ENCODE data around the gene ATG2A. TPM values are rescaled to one million over a fixed set of nuclear protein-coding genes. Genes with fewer than 3 reads are reported as not detected.

Gene ATG2A
- total and polyA plus RNA-seq, 7 experiments from 2014 or later = 3.4 to 105 (median 33.5) TPM

DNA sequence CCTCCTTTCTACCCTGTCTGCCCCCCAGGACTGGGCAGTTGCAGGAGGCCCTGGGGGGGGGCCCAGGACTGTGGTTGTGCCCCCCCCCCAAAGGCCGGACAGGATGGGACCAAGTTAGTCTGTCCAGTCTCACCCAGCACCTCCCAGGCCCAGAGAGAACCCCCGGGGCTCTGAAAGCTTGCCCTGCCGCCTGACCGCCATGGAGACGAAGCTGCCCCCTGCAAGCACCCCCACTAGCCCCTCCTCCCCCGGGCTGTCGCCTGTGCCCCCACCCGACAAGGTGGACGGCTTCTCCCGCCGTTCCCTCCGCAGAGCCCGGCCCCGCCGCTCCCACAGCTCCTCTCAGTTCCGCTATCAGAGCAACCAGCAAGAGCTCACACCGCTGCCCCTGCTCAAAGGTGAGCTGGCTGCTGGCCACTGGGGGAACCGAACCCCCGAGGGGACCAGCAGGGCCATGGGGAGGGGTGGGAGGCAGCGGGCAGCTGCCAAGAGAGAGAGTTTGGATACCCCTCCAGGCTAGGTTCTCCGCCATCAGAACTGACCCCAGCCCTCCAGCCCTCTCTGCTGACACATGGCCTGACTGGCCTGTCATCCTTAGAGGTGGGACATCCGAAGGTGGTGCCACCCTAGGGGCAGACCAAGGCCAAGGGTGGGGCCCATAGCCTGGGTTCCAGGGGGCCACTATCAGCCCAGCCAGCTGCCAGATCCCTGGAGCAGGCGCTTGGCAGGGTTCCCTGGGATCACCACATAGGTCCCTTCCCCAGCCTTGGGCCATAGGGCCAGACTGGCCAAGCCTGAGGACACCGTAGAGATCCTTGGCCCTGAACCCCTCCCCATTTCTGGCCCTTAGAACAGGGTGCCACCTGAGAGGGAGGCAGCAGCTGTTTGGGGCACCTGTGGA lies 8.8 kb upstream of the ATG2A start:
- DNase-seq (no peak), ATAC-seq (no peak)
- ChIA-PET POLR2A (interaction anchor here (0.7 to 2.0 kb wide), 2 partner anchors 147 to 255 kb away, joined by 3 to 10 read pairs; partner anchors contain the start of genes CAPN1 and SF1), CTCF (interaction anchor here (0.7 kb wide), 1 partner anchor 88 kb away, joined by 3 read pairs; the partner anchor contains the start of gene ARL2)
- no peaks in the 10 kb centered on the region for H3K27me3 ChIP-seq (ENCODE audit: control insufficient read depth in 2 of 2, insufficient read depth in 2 of 2, low read length in 2 of 2)
- no peaks in the 10 kb centered on the region for H3K9me3 ChIP-seq (ENCODE audit: control insufficient read depth in 2 of 3, low read length in 3 of 3)
- intact Hi-C loops (cut with micrococcal nuclease) = loop anchor here in 1 of 2 donors (2.0 kb wide), 1 partner anchor 47 kb away; the partner anchor contains the start of gene EHD1
- H3K27ac ChIP-seq (ENCODE audit: low read depth, low read length) = no peak overlapping the region
- no peak overlapping the region for H3K4me3 ChIP-seq (ENCODE audit: low read length)
- peaks cover 0 to 13% (median 0%) of the 10 kb centered on the region in 3 experiments for H3K36me3 ChIP-seq (ENCODE audit: control insufficient read depth in 2 of 3, insufficient read depth in 3 of 3, low read length in 3 of 3)
- no peaks in the 10 kb centered on the region for H3K9me3 Mint-ChIP-seq
- H3K4me1 Mint-ChIP-seq = peaks cover 9 to 24% (median 14%) of the 10 kb centered on the region in 7 donors
- H3K27me3 Mint-ChIP-seq = no peaks in the 10 kb centered on the region
- H3K4me3 Mint-ChIP-seq = peak overlapping the region in 9 of 10 donors; percentile 83 to 99 (median 92)
- H3K36me3 Mint-ChIP-seq = peaks cover 0 to 21% (median 7%) of the 10 kb centered on the region in 5 donors
- H3K4me1 ChIP-seq (ENCODE audit: control insufficient read depth in 2 of 2, insufficient read depth in 2 of 2, low read length in 2 of 2) = peaks cover 11 to 15% of the 10 kb centered on the region in 2 donors
- peak overlapping the region in 5 of 9 donors; percentile 19 to 97 (median 72) for H3K27ac Mint-ChIP-seq

DNA sequence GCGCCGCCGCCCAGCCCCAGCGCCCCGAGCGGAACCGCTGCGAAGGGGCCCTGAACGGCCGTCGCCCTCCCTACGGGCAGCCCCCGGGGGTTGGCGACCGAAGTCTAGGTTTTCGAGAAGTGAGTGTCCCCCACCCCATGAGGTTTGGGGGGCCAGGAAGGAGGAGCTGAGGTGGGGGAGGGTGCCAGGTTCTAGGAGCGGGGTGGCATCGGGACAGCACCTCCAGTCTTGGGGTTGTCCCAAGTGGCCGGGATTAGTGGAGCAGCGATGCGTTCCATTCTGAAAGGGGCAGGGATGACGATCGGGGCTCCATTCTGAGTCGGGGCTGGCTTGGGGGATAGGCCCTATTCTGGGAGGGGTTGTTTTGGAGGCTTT lies 7.9 kb upstream of the ATG2A start:
- H3K9me3 Mint-ChIP-seq = no peaks in the 10 kb centered on the region
- H3K36me3 Mint-ChIP-seq = peaks cover 0 to 14% (median 3%) of the 10 kb centered on the region in 5 donors
- no peak for ATAC-seq
- H3K4me3 ChIP-seq (ENCODE audit: low read length) = peak overlapping the region; percentile 67
- H3K9me3 ChIP-seq (ENCODE audit: control insufficient read depth in 2 of 3, low read length in 3 of 3) = no peaks in the 10 kb centered on the region
- H3K36me3 ChIP-seq (ENCODE audit: control insufficient read depth in 2 of 3, insufficient read depth in 3 of 3, low read length in 3 of 3) = peaks cover 0 to 6% (median 0%) of the 10 kb centered on the region in 3 experiments
- H3K4me1 ChIP-seq (ENCODE audit: control insufficient read depth in 2 of 2, insufficient read depth in 2 of 2, low read length in 2 of 2) = peaks cover 11 to 15% of the 10 kb centered on the region in 2 donors
- CTCF ChIA-PET = interaction anchor here (0.6 to 0.9 kb wide), 2 partner anchors 43 to 76 kb away, joined by 3 read pairs; no protein-coding TSS in a partner anchor
- no peaks in the 10 kb centered on the region for H3K27me3 Mint-ChIP-seq
- H3K27me3 ChIP-seq (ENCODE audit: control insufficient read depth in 2 of 2, insufficient read depth in 2 of 2, low read length in 2 of 2) = no peaks in the 10 kb centered on the region
- H3K4me3 Mint-ChIP-seq = peak overlapping the region; percentile 83 to 99 (median 92)
- peak overlapping the region; percentile 81 for H3K27ac ChIP-seq (ENCODE audit: low read depth, low read length)
- H3K27ac Mint-ChIP-seq = peak overlapping the region in 8 of 9 donors; percentile 19 to 97 (median 70)
- peaks cover 9 to 24% (median 14%) of the 10 kb centered on the region in 7 donors for H3K4me1 Mint-ChIP-seq
- POLR2A ChIA-PET = interaction anchor here (0.5 to 2.0 kb wide), 7 partner anchors 10 to 146 kb away, joined by 3 to 17 read pairs (median 4); partner anchors contain the start of genes ARL2, EHD1 and SF1
- intact Hi-C loops (cut with micrococcal nuclease) = loop anchor here (1.0 to 5.0 kb wide), 15 partner anchors 9 to 1342 kb away; partner anchors contain the start of genes CDCA5 (in 2 of the 2), EHD1 (in 2 of the 2), SAC3D1 (in 2 of the 2) and SNX15 (in 2 of the 2)
- no peak for DNase-seq

DNA sequence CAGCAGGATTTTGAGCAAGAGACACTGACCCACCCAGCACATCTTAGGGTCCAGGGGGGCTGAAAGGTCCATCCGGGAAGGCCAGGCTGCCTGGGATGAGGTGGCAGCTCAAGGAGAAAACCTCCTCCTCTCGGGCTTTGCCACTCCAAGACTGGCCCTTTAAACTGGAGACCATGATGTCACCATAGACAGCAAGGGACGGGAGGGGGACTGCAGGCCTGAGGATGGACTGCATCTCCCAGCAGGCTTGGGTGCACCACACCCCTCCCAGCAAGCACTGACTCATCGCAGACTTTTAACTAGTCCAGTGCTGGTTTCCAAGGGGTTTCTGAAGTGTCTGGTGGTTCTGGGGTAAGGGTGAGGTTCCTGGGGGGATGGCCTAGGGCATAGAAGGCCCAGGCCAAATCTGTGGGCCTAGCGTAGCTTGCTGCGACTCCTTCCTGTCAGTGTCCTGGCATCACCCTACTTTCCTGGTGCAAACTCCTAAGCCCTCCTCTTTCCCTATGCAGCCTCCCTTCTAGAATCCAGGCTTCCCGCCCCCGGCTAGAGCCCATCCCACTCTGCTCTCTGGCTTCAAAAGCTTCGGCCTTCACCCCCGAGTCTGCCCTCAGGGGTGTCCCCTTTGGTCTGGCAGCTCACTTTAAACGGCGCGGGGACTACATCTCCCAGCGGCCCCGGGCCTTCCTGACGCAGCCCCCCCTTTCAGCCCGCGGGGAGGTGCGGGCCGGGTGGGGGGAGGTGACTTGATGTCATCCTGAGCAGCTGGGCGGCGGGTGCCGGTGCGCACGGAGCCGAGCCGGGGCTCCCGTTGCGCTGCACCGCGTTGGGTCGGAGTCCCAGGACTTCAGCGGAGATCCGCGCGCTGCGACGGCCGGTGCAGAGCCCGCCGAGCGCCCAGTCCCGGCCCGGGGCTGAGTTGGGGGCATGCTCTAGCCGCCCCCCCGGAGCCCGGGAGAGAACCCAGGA lies 7.2 kb upstream of the ATG2A start, which contains the start of gene PPP2R5B:
Gene PPP2R5B, plus strand, starts transcription at position 746 of the 966 bp plus-strand sequence. CDS start 1,046 bp downstream, outside the sequence.
- peak within 1 kb of the TSS; percentile 95 to 100 (median 98) for H3K27ac Mint-ChIP-seq
- peak within 1 kb of the TSS; percentile 67 for H3K4me3 ChIP-seq (ENCODE audit: low read length)
- CTCF ChIA-PET = interaction anchor here (0.5 to 0.9 kb wide), 3 partner anchors 42 to 235 kb away, joined by 3 to 6 read pairs (median 3); no protein-coding TSS in a partner anchor

DNA sequence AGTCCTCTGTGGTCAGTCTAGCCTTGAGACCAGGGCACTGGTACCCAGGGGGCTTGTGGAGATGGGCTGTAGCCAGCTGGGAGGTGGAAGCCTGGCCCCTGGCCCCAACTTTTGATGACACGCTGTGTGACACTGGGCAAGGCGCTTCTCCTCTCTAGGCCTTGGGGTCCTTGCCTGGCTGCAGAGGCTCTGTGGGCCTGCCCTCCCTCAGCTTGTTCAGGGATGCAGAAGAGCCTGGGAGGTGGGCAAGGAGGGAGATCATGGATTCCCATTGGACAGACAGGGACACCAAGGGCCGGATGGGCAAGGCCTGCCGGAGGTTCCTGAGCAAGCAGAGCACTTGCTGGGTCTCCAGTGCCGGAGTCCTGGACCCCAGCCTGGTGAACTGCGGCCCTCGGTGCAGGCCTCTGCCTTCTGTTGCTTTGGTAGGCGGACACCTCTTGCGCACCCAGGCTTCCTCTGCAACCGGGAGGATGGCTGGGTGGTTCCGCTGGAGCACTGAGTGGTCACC lies 6.2 kb upstream of the ATG2A start:
- Histone ChIP-seq H3K4me1 (ENCODE audit: control insufficient read depth in 2 of 2, insufficient read depth in 2 of 2, low read length in 2 of 2) (peaks cover 11 to 15% of the 10 kb centered on the region in 2 donors), H3K27ac (ENCODE audit: low read depth, low read length) (peak overlapping the region; percentile 81), H3K9me3 (ENCODE audit: control insufficient read depth in 2 of 3, low read length in 3 of 3) (no peaks in the 10 kb centered on the region), H3K36me3 (ENCODE audit: control insufficient read depth in 2 of 3, insufficient read depth in 3 of 3, low read length in 3 of 3) (no peaks in the 10 kb centered on the region), H3K4me3 (ENCODE audit: low read length) (no peak overlapping the region), H3K27me3 (ENCODE audit: control insufficient read depth in 2 of 2, insufficient read depth in 2 of 2, low read length in 2 of 2) (no peaks in the 10 kb centered on the region)
- peaks cover 0 to 10% (median 0%) of the 10 kb centered on the region in 5 donors for H3K36me3 Mint-ChIP-seq
- no peaks in the 10 kb centered on the region for H3K9me3 Mint-ChIP-seq
- ChIA-PET POLR2A (interaction anchor here (1.1 to 2.0 kb wide), 4 partner anchors 8 to 144 kb away, joined by 4 to 17 read pairs (median 8); partner anchors contain the start of gene SF1), CTCF (interaction anchor here (0.8 kb wide), 1 partner anchor 212 kb away, joined by 3 read pairs; no protein-coding TSS in a partner anchor)
- peak overlapping the region in 4 of 10 donors; percentile 16 to 95 (median 60) for H3K4me3 Mint-ChIP-seq
- DNase-seq (no peak), ATAC-seq (no peak)
- H3K27me3 Mint-ChIP-seq = no peaks in the 10 kb centered on the region
- peaks cover 9 to 25% (median 15%) of the 10 kb centered on the region in 7 donors for H3K4me1 Mint-ChIP-seq
- intact Hi-C loops (cut with micrococcal nuclease) = loop anchor here (5.0 kb wide), 2 partner anchors 119 to 1344 kb away; partner anchors contain the start of genes RAB1B (in 1 of the 2) and SAC3D1 (in 1 of the 2)
- H3K27ac Mint-ChIP-seq = peak overlapping the region in 4 of 9 donors; percentile 51 to 100 (median 84)

More for the DNA sequence above, 7.2 kb upstream of the ATG2A start, which contains the start of gene PPP2R5B:
- Mint-ChIP-seq H3K36me3 (peaks cover 0 to 11% (median 0%) of the 10 kb centered on the region in 5 donors), H3K4me3 (peak within 1 kb of the TSS; percentile 89 to 99 (median 96)), H3K9me3 (no peaks in the 10 kb centered on the region), H3K27me3 (no peaks in the 10 kb centered on the region), H3K4me1 (peaks cover 9 to 24% (median 14%) of the 10 kb centered on the region in 7 donors)
- H3K36me3 ChIP-seq (ENCODE audit: control insufficient read depth in 2 of 3, insufficient read depth in 3 of 3, low read length in 3 of 3) = peaks cover 0 to 3% (median 0%) of the 10 kb centered on the region in 3 experiments
- POLR2A ChIA-PET = interaction anchor here (0.5 to 2.0 kb wide), 11 partner anchors 9 to 145 kb away, joined by 3 to 17 read pairs (median 4); partner anchors contain the start of genes ARL2, EHD1 and SF1
- peak within 1 kb of the TSS; percentile 81 for H3K27ac ChIP-seq (ENCODE audit: low read depth, low read length)
- intact Hi-C loops (cut with micrococcal nuclease) = loop anchor here (1.0 to 5.0 kb wide), 15 partner anchors 8 to 1343 kb away; partner anchors contain the start of genes CDCA5 (in 2 of the 2), EHD1 (in 2 of the 2), SAC3D1 (in 2 of the 2) and SNX15 (in 2 of the 2)
- H3K4me1 ChIP-seq (ENCODE audit: control insufficient read depth in 2 of 2, insufficient read depth in 2 of 2, low read length in 2 of 2) = peaks cover 11 to 15% of the 10 kb centered on the region in 2 donors
- no peaks in the 10 kb centered on the region for H3K27me3 ChIP-seq (ENCODE audit: control insufficient read depth in 2 of 2, insufficient read depth in 2 of 2, low read length in 2 of 2)
- DNase-seq (peak; percentile 79 to 92 (median 89)), ATAC-seq (peak; percentile 95)
- H3K9me3 ChIP-seq (ENCODE audit: control insufficient read depth in 2 of 3, low read length in 3 of 3) = no peaks in the 10 kb centered on the region

DNA sequence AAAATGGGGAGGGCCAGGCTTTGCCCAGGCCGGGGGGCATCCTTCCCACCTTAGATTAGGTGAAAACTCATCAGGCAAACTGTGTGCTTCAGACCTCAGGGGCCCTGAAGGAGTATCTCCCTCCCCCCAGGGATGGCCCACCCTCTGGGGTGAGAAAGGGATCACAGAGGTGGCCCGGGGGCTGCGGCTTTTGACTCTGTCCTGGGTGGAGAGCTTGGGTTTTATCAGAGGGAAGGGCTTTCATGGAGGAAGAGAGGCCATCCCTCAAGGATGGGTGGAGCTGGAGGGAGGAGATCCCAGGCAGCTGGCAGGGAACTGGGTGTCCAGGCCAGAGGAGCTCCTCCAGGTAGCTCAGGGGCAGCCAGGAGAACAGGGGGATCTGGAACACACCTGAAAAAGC lies 4.4 kb upstream of the ATG2A start:
- no peaks in the 10 kb centered on the region for H3K27me3 Mint-ChIP-seq
- Histone ChIP-seq H3K4me3 (ENCODE audit: low read length) (no peak overlapping the region), H3K4me1 (ENCODE audit: control insufficient read depth in 2 of 2, insufficient read depth in 2 of 2, low read length in 2 of 2) (peaks cover 19 to 23% of the 10 kb centered on the region in 2 donors), H3K36me3 (ENCODE audit: control insufficient read depth in 2 of 3, insufficient read depth in 3 of 3, low read length in 3 of 3) (no peaks in the 10 kb centered on the region), H3K27ac (ENCODE audit: low read depth, low read length) (no peak overlapping the region), H3K9me3 (ENCODE audit: control insufficient read depth in 2 of 3, low read length in 3 of 3) (no peaks in the 10 kb centered on the region), H3K27me3 (ENCODE audit: control insufficient read depth in 2 of 2, insufficient read depth in 2 of 2, low read length in 2 of 2) (no peaks in the 10 kb centered on the region)
- CTCF ChIA-PET = interaction anchor here (0.7 kb wide), 1 partner anchor 142 kb away, joined by 3 read pairs; no protein-coding TSS in a partner anchor
- DNase-seq (no peak), ATAC-seq (no peak)
- no peaks in the 10 kb centered on the region for H3K9me3 Mint-ChIP-seq
- intact Hi-C loops (cut with micrococcal nuclease) = loop anchor here (5.0 kb wide), 2 partner anchors 121 to 1346 kb away; partner anchors contain the start of genes RAB1B (in 1 of the 2) and SAC3D1 (in 1 of the 2)
- peak overlapping the region in 1 of 9 donors; percentile 78 for H3K27ac Mint-ChIP-seq
- no peaks in the 10 kb centered on the region for H3K36me3 Mint-ChIP-seq
- POLR2A ChIA-PET = interaction anchor here (0.6 kb wide), 1 partner anchor 15 kb away, joined by 3 read pairs; no protein-coding TSS in a partner anchor
- peak overlapping the region in 1 of 10 donors; percentile 25 for H3K4me3 Mint-ChIP-seq
- H3K4me1 Mint-ChIP-seq = peaks cover 16 to 42% (median 29%) of the 10 kb centered on the region in 7 donors

All from naive thymus-derived CD4-positive, alpha-beta T cell (primary cell).